ENCODE measurements around the gene SLC2A11.
"Not testable (repeated sequence)": the region's sequence is repeated elsewhere in the genome, so short reads cannot be mapped to it uniquely, and the experiment has no call there.

Gene SLC2A11

DNA sequence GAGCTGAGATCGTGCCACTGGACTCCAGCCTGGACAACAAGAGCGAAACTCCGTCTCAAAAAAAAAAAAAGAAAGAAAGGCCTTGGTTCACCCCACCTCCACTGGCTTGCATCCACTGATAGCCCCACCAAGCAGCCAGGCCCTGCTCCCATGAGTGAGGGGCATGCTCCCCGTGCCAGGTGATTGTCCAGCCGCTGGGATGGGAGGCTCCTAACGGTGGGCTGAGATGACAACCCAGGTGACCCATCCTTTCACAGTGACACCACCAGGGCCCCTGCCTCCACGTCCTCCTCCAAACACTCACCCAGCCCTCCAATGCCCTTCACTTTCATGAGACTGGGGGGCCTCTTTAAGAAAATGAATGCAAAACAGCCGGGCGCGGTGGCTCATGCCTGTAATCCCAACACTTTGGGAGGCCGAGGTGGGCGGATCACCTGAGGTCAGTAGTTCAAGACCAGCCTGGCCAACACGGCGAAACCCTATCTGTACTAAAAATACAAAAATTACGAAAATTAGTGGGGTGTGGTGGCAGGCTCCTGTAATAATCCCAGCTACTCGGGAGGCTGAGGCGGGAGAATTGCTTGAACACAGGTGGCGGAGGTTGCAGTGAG lies 10.3 kb upstream of the SLC2A11 start:
- no peak for DNase-seq (ENCODE audit: low read depth, low spot score)

DNA sequence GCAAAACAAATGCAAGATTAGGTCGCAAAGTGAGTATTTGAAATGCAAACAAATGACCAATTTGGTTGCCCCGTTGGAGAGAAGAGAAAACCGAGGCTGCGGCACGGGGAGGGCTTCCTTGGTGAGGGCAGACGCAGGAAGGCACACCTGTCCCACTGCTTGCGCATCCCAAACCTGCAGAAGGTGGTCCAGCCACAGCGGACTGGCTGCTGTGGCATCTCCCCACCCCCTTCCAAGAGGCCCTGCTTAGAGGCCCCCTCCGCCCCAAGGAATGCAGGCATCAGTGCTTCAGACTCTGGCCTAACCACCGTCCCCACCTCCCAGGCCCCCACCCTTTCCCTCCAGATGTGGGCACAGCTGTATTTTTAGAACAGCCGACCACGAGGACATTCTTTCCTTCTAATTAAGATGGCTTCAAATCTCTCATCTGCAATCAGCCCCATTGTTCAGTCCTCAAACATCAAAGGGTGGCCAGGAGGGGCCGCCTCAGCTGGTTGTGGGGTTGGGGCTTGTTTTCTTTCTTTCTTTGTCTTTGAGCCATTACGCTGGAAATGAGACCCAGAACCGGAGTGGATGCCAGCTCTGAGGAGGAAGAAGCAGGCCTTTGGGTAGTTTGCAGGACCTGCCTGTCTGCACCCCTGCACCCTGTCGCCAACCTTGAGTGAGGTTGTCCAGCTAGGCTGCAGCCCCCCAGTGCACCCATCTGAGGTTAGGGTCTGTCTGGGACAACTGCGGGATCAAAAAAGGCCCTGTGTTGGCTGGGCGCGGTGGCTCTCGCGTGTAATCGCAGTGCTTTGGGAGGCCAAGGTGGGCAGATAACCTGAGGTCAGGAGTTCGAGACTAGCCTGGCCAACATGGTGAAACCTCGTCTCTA lies 9.4 kb upstream of the SLC2A11 start:
- DNase-seq (ENCODE audit: low read depth, low spot score), result no peak

DNA sequence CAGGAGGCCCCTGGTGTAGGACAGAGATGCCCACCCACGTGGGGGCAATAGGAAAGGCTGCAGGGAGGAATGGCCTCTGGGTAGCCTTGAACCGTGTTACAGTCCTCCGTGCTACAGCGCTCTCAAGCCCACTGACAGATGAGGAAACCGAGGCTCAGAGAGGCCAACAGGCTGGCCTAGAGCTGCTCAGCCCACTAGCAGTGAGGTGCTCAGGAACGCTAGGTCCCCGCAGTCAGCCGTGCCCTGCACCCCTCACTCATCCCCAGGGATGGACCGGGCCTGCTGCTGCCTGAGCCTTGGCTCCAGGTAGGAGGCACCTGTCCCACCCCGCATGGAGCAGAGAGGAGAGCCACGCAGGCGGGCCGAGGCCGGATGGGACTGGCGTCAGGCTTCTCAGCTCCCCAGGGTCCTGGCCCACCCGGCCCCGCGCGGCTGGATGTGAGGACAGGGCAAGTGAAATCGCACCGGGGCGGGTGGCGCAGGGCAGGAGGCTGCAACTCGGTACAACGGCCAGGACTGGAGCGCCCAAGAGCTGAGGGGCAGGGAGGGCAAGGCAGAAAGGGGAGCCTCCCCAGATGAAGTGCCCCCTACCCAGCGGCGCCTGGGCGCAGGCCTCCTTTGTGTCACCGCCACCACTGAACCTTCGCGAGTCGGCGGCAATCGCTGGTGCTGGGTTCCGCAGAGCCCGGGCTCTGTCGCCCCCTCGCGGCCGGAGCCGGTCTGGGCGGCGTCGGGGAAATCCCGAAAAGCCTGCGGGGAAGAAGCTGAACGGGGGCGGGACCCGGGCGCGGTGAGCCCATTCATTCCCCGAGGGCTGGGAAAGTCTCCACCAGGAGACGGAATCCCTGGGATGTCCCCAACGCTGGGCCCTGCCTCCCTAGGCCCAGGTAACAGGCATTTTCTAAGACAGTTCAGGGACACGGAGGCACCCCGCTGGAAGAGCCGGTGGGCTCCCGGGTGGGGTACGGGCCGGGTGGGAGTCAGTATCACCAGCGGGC lies 8.4 kb upstream of the SLC2A11 start:
- DNase-seq (ENCODE audit: low read depth, low spot score), result no peak

DNA sequence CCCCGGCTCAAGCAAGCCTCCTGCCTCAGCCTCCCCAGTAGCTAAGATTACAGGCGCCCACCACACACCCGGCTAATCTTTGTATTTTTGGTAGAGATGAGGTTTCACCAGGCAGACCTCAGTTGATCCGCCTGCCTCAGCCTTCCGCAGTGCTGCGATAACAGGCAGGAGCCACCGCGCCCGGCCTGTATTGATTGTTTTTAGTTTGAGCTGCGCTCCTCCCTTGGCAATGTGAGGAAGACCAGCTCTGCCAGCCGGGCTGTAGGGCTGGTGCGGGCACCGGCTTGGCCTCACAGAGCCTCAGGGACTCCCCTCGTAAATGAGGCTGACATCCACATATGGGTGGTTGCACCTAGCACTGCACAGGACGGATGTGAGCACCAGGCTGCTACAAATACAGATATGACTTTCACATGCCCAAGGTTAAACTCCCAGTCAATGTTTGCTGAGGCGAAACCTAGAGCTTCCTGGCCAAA lies 7.5 kb upstream of the SLC2A11 start:
- no peak for DNase-seq (ENCODE audit: low read depth, low spot score)

DNA sequence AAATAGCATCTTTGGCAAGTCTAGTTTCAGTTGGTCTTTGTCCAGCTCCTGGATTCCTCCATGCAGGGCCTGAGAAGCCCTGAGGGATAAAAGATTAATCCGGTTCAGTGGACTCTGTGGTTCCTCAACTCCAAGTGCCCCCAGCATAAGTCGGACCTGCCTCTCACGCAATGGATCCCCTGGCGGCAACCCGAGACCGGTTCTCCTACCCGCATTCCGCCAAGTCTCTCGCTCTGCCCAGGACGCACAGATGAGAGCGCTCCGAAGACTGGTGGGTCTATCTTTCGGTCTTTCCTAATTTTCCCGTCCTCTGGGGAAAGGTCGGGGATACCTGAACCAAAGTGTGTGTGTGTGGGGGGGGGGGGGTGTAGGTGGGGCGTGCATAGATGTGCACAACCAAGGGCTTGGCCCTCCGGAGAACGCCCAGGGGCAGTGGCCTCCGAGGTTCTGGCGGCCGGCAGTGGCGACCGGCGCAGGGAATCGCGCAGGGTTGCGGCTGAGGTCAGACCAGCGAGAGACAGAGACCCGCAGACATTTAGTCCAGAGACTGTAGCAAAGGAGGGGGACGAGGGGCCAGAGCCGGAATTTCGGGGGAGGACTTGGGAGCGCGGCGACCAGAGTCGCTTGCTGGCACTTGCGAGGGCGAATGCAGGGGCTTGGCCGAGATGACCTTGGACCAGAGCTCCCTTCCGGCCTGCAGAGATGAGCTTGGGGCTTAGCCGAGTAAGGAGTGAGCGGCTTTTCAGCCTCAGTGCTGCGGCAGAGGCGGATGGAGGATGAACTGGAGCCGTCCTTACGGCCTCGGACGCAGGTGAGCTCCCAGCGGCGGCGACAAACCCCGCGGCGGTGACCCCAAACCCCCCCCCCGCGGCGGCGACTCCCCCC lies 712 bp upstream of the SLC2A11 start:
- no peak for DNase-seq (ENCODE audit: low read depth, low spot score)

DNA sequence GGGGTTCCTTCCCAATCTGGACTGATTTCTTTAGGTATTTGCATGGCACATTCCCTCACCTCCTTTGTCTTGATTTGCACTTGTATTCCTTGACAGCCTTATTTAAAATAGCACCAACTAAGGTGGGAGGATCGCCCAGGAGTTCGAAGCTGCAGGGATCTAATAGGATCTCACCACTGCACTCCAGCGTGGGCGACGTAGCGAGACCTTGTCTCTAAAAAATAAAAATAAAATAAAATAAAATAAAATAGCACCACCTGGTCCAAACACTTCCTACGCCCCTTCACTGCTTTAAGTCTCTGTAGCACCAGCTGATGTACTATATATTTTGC lies 775 bp downstream of the SLC2A11 start:
- DNase-seq (ENCODE audit: low read depth, low spot score), result no peak

DNA sequence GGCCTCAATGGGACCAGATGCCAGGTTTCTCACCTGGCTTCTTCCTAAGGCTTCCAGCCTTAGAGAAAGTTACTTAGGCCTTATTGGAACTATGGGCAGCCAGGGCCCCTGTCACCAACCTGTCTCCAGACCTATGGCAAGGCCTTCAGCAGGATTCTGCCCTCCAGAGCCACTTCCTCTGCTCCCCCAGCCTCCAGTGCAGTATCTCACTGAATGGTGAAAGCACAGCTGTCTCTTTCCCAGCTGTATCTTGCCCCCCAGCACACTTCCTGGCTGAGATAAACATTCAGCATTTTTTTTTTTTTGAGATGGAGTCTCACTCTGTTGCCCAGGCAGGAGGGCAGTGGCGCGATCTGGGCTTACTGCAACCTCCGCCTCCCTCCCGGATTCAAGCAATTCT lies 1.5 kb downstream of the SLC2A11 start:
- no peak for DNase-seq (ENCODE audit: low read depth, low spot score)

DNA sequence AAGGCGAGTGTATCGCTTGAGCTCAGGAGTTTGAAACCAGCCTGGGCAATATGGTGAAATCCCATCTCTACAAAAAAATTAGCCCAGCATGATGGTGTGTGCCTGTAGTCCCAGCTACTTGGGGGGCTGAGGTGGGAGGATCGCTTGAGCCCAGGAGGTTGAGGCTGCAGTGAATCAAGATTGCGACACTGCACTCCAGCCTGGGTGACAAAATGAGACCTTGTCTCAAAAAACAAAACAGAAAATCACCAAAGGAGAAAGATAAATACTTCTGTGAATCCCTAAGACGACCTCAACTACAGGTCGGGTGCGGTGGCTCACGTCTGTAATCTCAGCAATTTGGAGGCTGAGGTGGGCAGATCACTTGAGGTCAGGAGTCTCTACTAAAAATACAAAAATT lies 2.5 kb downstream of the SLC2A11 start:
- not testable (repeated sequence) for DNase-seq (ENCODE audit: low read depth, low spot score)

DNA sequence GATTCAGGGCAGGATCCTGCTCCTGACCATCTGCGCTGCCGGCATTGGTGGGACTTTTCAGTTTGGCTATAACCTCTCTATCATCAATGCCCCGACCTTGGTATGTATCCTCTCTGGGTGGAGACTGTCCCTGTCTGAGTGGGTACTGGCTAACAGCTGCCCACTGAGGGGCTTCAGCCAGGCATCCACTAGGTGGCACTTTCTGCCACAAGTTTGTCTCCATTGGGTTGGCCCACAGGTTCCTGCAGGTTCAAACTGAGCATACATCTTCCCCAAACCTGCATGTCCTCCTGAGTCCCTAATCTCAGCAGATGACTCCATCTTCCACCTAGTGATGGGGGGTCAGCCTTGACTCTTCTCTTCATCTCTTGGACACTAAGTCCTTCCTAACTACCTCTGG lies 4.4 kb downstream of the SLC2A11 start:
- DNase-seq (ENCODE audit: low read depth, low spot score), result no peak

DNA sequence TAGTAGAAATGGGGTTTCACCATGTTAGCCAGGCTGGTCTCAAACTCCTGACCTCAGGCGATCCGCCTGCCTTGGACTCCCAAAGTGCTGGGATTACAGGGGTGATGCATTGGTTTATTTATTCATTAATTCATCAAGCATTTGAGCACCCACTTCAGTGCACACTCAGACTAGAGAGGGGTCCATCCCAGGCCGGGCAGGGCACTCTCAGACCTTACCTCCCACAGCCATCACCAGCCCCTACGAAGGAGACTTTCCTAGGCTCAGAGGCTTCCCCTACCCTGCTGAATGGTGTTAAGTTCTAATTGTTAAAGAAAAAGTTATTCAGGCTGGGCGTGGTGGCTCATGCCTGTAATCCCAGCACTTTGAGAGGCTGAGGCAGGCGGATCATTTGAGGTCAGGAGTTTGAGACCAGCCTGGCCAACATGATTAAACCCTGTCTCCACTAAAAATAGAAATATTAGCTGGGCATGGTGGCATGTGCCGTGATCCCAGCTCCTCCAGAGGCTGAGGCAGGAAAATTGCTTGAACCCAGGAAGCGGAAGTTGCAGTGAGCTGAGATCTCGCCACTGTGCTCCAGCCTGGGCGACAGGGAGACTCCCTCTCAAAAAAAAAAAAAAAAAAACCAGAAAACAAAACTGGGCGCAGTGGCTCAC lies 7.0 kb downstream of the SLC2A11 start:
- not testable (repeated sequence) for DNase-seq (ENCODE audit: low read depth, low spot score)

DNA sequence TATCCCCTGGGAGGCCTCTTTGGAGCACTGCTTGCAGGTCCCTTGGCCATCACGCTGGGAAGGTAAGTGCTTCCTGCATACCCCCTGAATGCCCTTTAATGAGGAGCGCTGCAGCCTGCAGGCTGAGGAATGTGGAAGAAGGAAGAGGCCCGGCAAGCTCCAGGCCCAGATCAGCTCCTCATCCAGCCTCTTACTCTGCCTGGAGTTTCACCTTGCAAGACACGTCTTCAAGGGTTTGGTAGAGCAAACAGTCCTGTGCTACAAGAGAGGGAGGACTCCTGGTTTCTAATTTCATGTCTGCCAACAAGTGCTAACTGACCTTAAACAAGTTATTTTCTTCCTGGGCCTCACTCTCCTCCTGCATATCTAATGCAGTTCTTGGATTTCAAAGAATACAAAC lies 10.9 kb downstream of the SLC2A11 start:
- DNase-seq (ENCODE audit: low read depth, low spot score), result no peak

DNA sequence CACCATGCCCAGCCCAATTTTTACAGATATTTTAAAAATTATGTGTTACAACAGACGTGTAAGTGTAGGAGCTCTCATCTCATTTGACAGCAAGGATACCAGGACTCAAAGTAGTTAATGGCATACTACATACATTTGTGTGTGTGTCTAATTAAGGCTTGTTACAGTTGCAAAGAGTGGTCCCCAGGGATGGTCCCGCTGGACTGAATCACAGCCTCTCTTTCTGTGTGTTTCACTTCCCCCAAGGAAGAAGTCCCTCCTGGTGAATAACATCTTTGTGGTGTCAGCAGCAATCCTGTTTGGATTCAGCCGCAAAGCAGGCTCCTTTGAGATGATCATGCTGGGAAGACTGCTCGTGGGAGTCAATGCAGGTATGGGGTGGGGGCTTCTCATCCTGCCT lies 17.2 kb downstream of the SLC2A11 start:
- DNase-seq (ENCODE audit: low read depth, low spot score), result no peak

DNA sequence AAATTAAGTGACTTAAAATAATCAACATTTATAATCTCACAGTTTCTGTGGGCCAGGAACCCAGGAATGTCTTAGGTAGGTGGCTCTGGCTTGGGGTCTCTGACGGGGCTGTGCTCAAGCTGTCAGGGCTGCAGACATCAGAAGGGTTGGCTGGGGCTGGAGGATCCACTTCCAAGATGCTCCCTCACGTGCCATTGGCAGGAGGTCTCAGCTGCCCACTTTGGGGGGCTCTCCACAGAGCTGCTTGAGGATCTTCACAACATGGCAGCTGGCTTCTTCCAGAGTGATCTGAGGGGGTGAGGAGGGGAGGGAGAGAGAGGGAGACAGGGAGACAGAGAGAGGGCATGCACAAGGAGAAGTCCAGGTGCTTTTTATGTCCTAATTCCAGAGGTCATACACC lies 18.1 kb downstream of the SLC2A11 start:
- DNase-seq (ENCODE audit: low read depth, low spot score), result no peak

DNA sequence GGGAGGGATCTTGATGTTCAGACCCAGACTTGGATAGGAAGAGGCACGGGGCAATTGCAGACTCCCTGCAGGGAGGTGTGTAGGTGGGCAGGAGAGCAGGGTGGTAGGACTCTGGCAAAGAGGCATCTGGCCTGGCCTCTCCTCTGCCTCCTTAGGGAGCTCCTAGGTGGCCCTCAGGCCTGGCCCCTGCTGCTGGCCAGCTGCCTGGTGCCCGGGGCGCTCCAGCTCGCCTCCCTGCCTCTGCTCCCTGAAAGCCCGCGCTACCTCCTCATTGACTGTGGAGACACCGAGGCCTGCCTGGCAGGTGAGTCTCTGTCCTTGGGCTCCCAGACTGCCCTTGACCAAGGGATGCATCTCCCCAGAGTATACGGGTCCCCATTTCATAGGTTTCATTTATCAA lies 19.9 kb downstream of the SLC2A11 start:
- DNase-seq (ENCODE audit: low read depth, low spot score), result no peak

DNA sequence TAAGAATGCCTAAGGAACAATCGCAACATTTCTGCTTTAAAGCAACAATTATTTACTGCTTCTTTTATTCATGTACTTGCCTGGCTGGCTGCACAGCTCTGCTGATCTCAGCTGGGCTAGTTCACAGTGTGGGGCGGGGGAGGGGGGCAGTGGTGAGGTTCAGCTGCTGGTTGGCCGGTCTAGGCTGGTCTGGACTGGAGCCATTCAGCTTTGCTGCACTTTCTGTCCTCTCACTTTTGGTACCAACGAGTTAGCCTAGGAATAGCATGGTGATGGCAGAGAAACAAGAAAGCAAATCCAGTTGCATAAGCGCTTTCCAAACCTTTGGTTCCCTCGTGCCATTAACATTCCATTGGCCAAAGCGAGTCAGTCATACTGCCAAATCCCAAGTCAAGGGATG lies 20.5 kb downstream of the SLC2A11 start:
- no peak for DNase-seq (ENCODE audit: low read depth, low spot score)

DNA sequence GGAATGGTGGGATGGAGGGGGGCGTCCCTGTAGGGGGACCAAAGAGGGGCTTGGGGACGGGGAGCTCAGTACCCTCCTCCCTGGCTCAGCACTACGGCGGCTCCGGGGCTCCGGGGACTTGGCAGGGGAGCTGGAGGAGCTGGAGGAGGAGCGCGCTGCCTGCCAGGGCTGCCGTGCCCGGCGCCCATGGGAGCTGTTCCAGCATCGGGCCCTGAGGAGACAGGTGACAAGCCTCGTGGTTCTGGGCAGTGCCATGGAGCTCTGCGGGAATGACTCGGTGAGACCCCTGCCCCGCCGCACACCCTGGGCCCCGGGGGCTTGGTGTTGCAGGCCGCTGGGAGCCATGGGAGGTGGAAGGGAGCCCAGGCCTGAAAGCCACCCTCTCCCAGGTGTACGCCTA lies 24.7 kb downstream of the SLC2A11 start:
- DNase-seq (ENCODE audit: low read depth, low spot score), result no peak

DNA sequence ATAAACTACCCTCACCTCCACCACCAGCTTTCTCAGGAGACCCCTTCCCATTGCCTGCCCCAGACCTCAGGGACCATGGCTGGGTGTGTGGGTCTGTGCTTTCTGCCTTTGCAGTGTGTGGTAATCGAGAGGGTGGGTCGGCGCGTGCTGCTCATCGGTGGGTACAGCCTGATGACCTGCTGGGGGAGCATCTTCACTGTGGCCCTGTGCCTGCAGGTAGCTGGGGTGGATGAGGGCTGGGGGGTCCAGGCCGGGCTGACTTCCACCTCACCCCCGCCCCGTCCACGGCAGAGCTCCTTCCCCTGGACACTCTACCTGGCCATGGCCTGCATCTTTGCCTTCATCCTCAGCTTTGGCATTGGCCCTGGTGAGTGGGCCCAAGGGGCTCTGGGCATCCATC lies 26.0 kb downstream of the SLC2A11 start:
- DNase-seq (ENCODE audit: low read depth, low spot score), result no peak

DNA sequence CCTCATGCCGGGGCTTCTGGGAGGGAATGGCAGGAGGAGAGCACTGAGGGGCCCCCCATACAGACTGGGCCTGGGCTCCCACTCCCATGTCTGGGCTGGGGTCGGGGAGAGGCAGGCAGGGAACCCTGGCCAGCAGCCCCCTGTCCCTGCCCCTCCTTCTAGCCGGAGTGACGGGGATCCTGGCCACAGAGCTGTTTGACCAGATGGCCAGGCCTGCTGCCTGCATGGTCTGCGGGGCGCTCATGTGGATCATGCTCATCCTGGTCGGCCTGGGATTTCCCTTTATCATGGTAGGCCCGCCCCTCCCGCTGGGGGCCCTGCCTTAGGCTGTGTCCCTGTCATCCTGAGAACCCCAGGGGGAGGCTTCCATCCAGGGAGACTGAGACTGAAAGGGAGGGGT lies 26.5 kb downstream of the SLC2A11 start:
- DNase-seq (ENCODE audit: low read depth, low spot score), result no peak

DNA sequence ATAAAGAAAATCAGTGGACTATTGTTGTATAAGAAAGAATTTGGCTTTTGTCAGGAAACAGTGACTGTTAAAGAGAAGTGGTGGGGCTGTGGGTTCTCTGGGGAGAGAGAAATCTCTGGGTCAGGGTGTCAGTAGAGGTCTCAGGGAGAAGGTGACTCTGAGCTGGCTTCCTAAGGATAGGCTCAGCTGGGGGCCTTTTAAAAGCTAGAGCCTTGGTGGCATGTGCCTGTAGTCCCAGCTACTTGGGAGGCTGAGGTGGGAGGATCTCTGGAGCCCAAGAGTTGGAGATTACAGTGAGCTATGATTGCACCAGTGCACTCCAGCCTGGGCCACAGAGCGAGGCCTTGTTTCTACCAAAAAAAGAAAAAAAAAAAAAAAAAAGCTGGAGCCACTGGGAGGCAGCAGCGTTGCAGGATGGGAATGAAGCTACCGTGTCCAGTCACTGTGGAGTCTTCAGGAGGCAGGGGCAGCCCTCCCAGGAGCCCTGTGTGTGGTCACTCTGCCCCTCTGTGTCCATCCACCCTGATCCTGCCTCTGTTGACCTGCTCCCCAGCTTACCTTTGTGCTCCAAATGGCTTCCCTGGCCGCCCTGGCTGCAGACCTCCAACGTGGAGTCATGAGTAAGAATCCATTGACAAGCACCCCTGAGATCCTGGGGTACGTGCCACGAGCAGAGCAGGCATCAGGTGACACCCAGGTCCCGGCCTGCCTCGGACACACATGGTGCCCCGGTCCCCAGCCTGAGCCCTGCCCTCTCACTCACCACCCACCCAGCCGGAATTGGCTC lies 31.1 kb downstream of the SLC2A11 start:
- DNase-seq (ENCODE audit: low read depth, low spot score), result no peak

DNA sequence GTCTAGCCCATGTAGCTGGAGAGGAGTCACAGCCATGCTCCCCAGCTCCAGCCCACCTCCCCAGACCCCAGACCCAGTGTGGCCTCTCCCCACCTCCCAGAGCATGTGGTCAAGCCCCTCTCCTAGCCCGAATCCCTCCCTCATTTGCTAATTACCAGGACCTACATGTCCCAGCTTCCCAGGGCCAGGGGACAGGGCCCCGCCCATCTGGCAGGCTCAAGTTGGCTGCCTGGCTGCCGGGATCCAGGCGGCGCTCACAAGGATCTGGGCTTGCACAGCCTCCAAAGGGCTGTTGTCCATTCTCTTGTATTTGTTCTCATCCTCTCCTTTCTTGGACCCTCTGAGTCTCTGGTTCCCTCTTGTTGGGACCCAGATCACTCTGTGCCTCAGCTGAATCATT lies 31.9 kb downstream of the SLC2A11 start:
- DNase-seq (ENCODE audit: low read depth, low spot score), result no peak

Measured in iPS DF 19.7 (cell line).